ENCODE measurements around the gene SELENOV. TPM values are rescaled to one million over a fixed set of nuclear protein-coding genes. Genes with fewer than 3 reads are reported as not detected.

Gene SELENOV
- total and polyA plus RNA-seq, 9 of the 15 experiments (the other 6 are each of a cell fraction or from before 2014, with no cell fraction given) = 0.04 to 0.09 (median 0.06) TPM; not detected in 4

- WGBS (ENCODE audit: insufficient coverage, low coverage, missing lambda C conversion rate) = 33% methylated on average over 22 of the region's 24 CpGs
- Histone ChIP-seq H3K9ac (ENCODE audit: insufficient read depth in 1 of 2, low read depth in 2 of 2, low read length in 2 of 2) (peak overlapping the region; percentile 24 to 93), H3K4me1 (replicated peaks in 1 of 2; ENCODE audit: control insufficient read depth in 2 of 2, insufficient read depth in 2 of 2, low read length in 2 of 2) (peaks cover 9 to 29% of the 10 kb centered on the region in 2 experiments), H4K20me1 (replicated peaks; ENCODE audit: control insufficient read depth, insufficient read depth, low read length) (no peaks in the 10 kb centered on the region), H2AFZ (ENCODE audit: low read depth, low read length) (peak overlapping the region; percentile 91), H3K36me3 (ENCODE audit: control insufficient read depth, insufficient read depth, low read length) (no peaks in the 10 kb centered on the region), H3K4me3 (peak overlapping the region; percentile 52), H3K9me1 (ENCODE audit: control insufficient read depth, insufficient read depth, low read length) (no peaks in the 10 kb centered on the region), H3K79me2 (ENCODE audit: control insufficient read depth, insufficient read depth, low read length) (no peaks in the 10 kb centered on the region), H3K9me3 (replicated peaks; ENCODE audit: control insufficient read depth, insufficient read depth, low read depth, low read length) (no peaks in the 10 kb centered on the region), H3K27ac (ENCODE audit: extremely low read depth, low read depth, low read length) (no peak overlapping the region), H3K4me2 (ENCODE audit: insufficient read depth, low read length) (peak overlapping the region; percentile 85), H3K27me3 (ENCODE audit: control insufficient read depth in 2 of 2, insufficient read depth in 2 of 2, low read length in 2 of 2) (no peaks in the 10 kb centered on the region)
- ChIA-PET POLR2A (interaction anchor here (0.7 to 1.9 kb wide), 3 partner anchors 9 to 72 kb away, joined by 4 to 5 read pairs (median 4); partner anchors contain the start of genes DLL3, EID2B and RPS16), CTCF (ENCODE audit: low intra/inter-chr PET ratio) (interaction anchor here (0.7 kb wide), 1 partner anchor 976 kb away, joined by 4 read pairs; no protein-coding TSS in a partner anchor)
- intact Hi-C loops (cut with micrococcal nuclease) = no loop called here
- TF ChIP-seq BHLHE40 (IDR thresholded peaks at IDR 0.05; ENCODE audit: low read length) (no peak), PRDM10 (IDR thresholded peaks at IDR 0.05; ENCODE audit: partially characterized antibody) (peak; percentile 85)
- no peak for DNase-seq (ENCODE audit: extremely low read depth in 1 of 4, low spot score in 3 of 4)
- FAIRE-seq = no peak
- in situ Hi-C loops (cut with MboI) = no loop called here
- no peak for ATAC-seq
- TSS peak; percentile 79 for BruUV-seq (replicated peaks)
These were observed 7.1 kb upstream of the SELENOV start for GRCh38 chr19:39507715-39508364.

Measured in K562 (cell line).